H1 (cell line): Measurements from ENCODE around the gene ABI3BP. TPM values are rescaled to one million over a fixed set of nuclear protein-coding genes. Genes with fewer than 3 reads are reported as not detected.

ENCODE experiments used
- CTCF ChIA-PET: fragments of 300-600 bp; sonication (Branson Sonifier 250); formaldehyde crosslinking; loops from one replicate; lab custom pipeline; 2021; ENCODE audit not compliant: partially characterized antibody; lab: Charles Lee
- POLR2A ChIA-PET: fragments of 300-600 bp; sonication (Branson Sonifier 250); formaldehyde crosslinking; loops from one replicate; lab custom pipeline; 2021; ENCODE audit warnings: inconsistent platforms; ENCODE audit not compliant: partially characterized antibody; lab: Charles Lee
- DNase-seq, 2 experiments: peaks; one replicate each; pipeline versions ENCODE4 v3.0.0 to v3.0.0-alpha.2; 2010 to 2022; ENCODE audit warnings: low spot score in 2 of 2, low read depth in 1 of 2, mixed read lengths in 1 of 2
- FAIRE-seq: peaks from 2 replicates; lab custom pipeline; 2011; peaks lifted over from hg19 to GRCh38; lab: Jason Lieb, UNC
- H2AFZ ChIP-seq: 2 replicates; pipeline ENCODE4 v1.8.1; 2012; ENCODE audit warnings: low read length, inconsistent platforms
- H2AK5ac ChIP-seq: 2 replicates; pipeline ENCODE4 v1.6.1; 2013; ENCODE audit warnings: low read depth, low read length
- H2BK120ac ChIP-seq: replicated peaks from 2 replicates; pipeline ENCODE3; 2013; ENCODE audit warnings: low read depth, low read length, inconsistent platforms
- H2BK12ac ChIP-seq: 2 replicates; pipeline ENCODE4 v1.6.1; 2013; ENCODE audit warnings: low read depth, low read length
- H2BK15ac ChIP-seq: 2 replicates; pipeline ENCODE4 v1.6.1; 2013; ENCODE audit warnings: low read length
- H2BK20ac ChIP-seq: 2 replicates; pipeline ENCODE4 v1.6.1; 2013; ENCODE audit warnings: low read length
- H2BK5ac ChIP-seq: 2 replicates; pipeline ENCODE4 v1.6.1; 2013; ENCODE audit warnings: low read depth, low read length
- H3K14ac ChIP-seq: 2 replicates; pipeline ENCODE4 v1.6.1; 2013; ENCODE audit warnings: inconsistent platforms; ENCODE audit not compliant: insufficient read length
- H3K18ac ChIP-seq: 2 replicates; pipeline ENCODE4 v1.6.1; 2013; ENCODE audit warnings: low read length; ENCODE audit errors: extremely low read depth
- H3K23ac ChIP-seq: 2 replicates; pipeline ENCODE4 v1.6.1; 2013; ENCODE audit warnings: inconsistent platforms; ENCODE audit not compliant: insufficient read length
- H3K23me2 ChIP-seq: 2 replicates; pipeline ENCODE4 v1.6.1; 2013; ENCODE audit warnings: low read depth, low read length
- H3K27ac ChIP-seq: 2 replicates; pipeline ENCODE4 v1.6.1; 2011; ENCODE audit warnings: low read depth, low read length, inconsistent platforms
- H3K27me3 ChIP-seq, 4 experiments: replicated peaks in 1 of 4; 1 replicate in 1 of 4; 2 replicates in 3 of 4; pipeline versions ENCODE4 v1.6.1 to v1.8.1; 2011 to 2013; ENCODE audit warnings: low read length in 3 of 4, mild to moderate bottlenecking in 3 of 4, inconsistent platforms in 2 of 4, mixed read lengths in 2 of 4, moderate library complexity in 1 of 4; ENCODE audit not compliant: control insufficient read depth in 3 of 4, insufficient read depth in 3 of 4; ENCODE audit errors: extremely low read depth in 1 of 4
- H3K36me3 ChIP-seq, 4 experiments: 2 replicates each; pipeline versions ENCODE4 v1.6.1 to v1.8.1; 2011 to 2013; ENCODE audit warnings: mild to moderate bottlenecking in 4 of 4, low read length in 3 of 4, moderate library complexity in 2 of 4, control low read depth in 1 of 4, inconsistent platforms in 1 of 4; ENCODE audit not compliant: insufficient read depth in 4 of 4, control insufficient read depth in 2 of 4
- H3K4ac ChIP-seq: replicated peaks from 2 replicates; pipeline ENCODE3; 2013; ENCODE audit warnings: low read length, low read depth, mixed read lengths, inconsistent platforms; ENCODE audit not compliant: insufficient read length
- H3K4me1 ChIP-seq, 4 experiments: replicated peaks in 1 of 4; 1 replicate in 1 of 4; 2 replicates in 3 of 4; pipeline versions ENCODE4 v1.6.1 to v1.8.1; 2011 to 2013; ENCODE audit warnings: low read length in 3 of 4, inconsistent platforms in 2 of 4, mixed read lengths in 1 of 4; ENCODE audit not compliant: insufficient read depth in 4 of 4, control insufficient read depth in 3 of 4
- H3K4me2 ChIP-seq, 2 experiments: 2 replicates each; pipeline versions ENCODE4 v1.6.1 to v1.8.1; 2011 to 2013; ENCODE audit warnings: low read depth in 2 of 2, low read length in 2 of 2, control low read depth in 1 of 2, inconsistent platforms in 1 of 2, mild to moderate bottlenecking in 1 of 2; ENCODE audit not compliant: insufficient read depth in 1 of 2
- H3K4me3 ChIP-seq, 4 experiments: fragments of 200-600, 300-600 bp in 1 of 4; sonication (generic), shearing (Covaris generic), sonication (Bioruptor Twin) in 1 of 4; 2 replicates each; pipeline versions ENCODE4 v1.5.1 to v1.8.1; 2011 to 2016; ENCODE audit warnings: low read length in 4 of 4, low read depth in 3 of 4, control low read depth in 2 of 4, inconsistent platforms in 2 of 4, mild to moderate bottlenecking in 2 of 4, mixed read lengths in 1 of 4, moderate library complexity in 1 of 4; ENCODE audit not compliant: insufficient read depth in 2 of 4; ENCODE audit errors: extremely low read depth in 1 of 4
- H3K56ac ChIP-seq: replicated peaks from 2 replicates; pipeline ENCODE3; 2013; ENCODE audit warnings: low read depth, mild to moderate bottlenecking, mixed read lengths, low read length, inconsistent platforms; ENCODE audit not compliant: insufficient read length
- H3K79me1 ChIP-seq: 2 replicates; pipeline ENCODE4 v1.6.1; 2013; ENCODE audit warnings: low read depth, low read length, control low read depth
- H3K79me2 ChIP-seq, 2 experiments: 2 replicates each; pipeline versions ENCODE4 v1.6.1 to v1.8.1; 2012 to 2013; ENCODE audit warnings: low read length in 2 of 2, mild to moderate bottlenecking in 2 of 2, inconsistent platforms in 1 of 2; ENCODE audit not compliant: insufficient read depth in 2 of 2, control insufficient read depth in 1 of 2
- H3K9ac ChIP-seq, 4 experiments: replicated peaks in 1 of 4; 1 replicate in 1 of 4; 2 replicates in 3 of 4; pipeline versions ENCODE4 v1.6.1 to v1.8.1; 2011 to 2013; ENCODE audit warnings: low read depth in 3 of 4, low read length in 3 of 4, control low read depth in 2 of 4, mild to moderate bottlenecking in 2 of 4, moderate library complexity in 2 of 4, inconsistent platforms in 1 of 4; ENCODE audit errors: extremely low read depth in 1 of 4
- H3K9me3 ChIP-seq, 2 experiments: 2 replicates each; pipeline versions ENCODE4 v1.6.1 to v1.8.1; 2012 to 2013; ENCODE audit warnings: mild to moderate bottlenecking in 2 of 2, moderate library complexity in 2 of 2, control low read depth in 1 of 2, inconsistent platforms in 1 of 2, low read depth in 1 of 2, low read length in 1 of 2, mixed read lengths in 1 of 2; ENCODE audit not compliant: insufficient read depth in 2 of 2
- H4K20me1 ChIP-seq, 2 experiments: replicated peaks in 1 of 2; 2 replicates each; pipeline versions ENCODE3 to v1.8.1; 2011 to 2013; ENCODE audit warnings: inconsistent platforms in 2 of 2, low read length in 2 of 2, mild to moderate bottlenecking in 1 of 2; ENCODE audit not compliant: insufficient read depth in 2 of 2, control insufficient read depth in 1 of 2
- H4K5ac ChIP-seq: 2 replicates; pipeline ENCODE4 v1.6.1; 2013; ENCODE audit warnings: low read length, low read depth, mixed read lengths, inconsistent platforms; ENCODE audit not compliant: insufficient read length
- H4K8ac ChIP-seq: 2 replicates; pipeline ENCODE4 v1.8.0; 2013; ENCODE audit warnings: mild to moderate bottlenecking, moderate library complexity, low read length, inconsistent platforms; ENCODE audit not compliant: insufficient read depth; ENCODE audit errors: extremely low read depth
- H4K91ac ChIP-seq: replicated peaks from 2 replicates; pipeline ENCODE3; 2013; ENCODE audit warnings: low read length, mixed read lengths, inconsistent platforms; ENCODE audit not compliant: insufficient read length
- ASH2L ChIP-seq: fragments of 200-600, 300-600 bp; sonication (generic); IDR thresholded peaks from one replicate; pipeline ENCODE4 v1.7.1; 2017; ENCODE audit warnings: low read length
- BACH1 ChIP-seq: IDR thresholded peaks from 2 replicates; pipeline ENCODE4 v1.6.1; 2012; ENCODE audit warnings: low read length, improper control_type of control experiment
- CTBP2 ChIP-seq: IDR thresholded peaks from 2 replicates; pipeline ENCODE4 v1.7.0; 2011; ENCODE audit warnings: borderline replicate concordance, mild to moderate bottlenecking, moderate library complexity, mixed read lengths, low read length; ENCODE audit not compliant: insufficient read depth, insufficient read length
- E2F6 ChIP-seq: IDR thresholded peaks from 2 replicates; pipeline ENCODE4 v1.6.1; 2012; ENCODE audit warnings: inconsistent platforms
- EZH2 ChIP-seq: fragments of 200-600 bp; sonication (generic); IDR thresholded peaks from 2 replicates; pipeline ENCODE4 v1.7.1; 2012; ENCODE audit warnings: low read depth, mild to moderate bottlenecking, moderate library complexity, low read length, inconsistent platforms; ENCODE audit not compliant: severe bottlenecking
- PHF8 ChIP-seq: fragments of 200-600 bp; sonication (generic); conservative IDR thresholded peaks from 2 replicates; pipeline ENCODE4 v1.7.1; 2012; ENCODE audit warnings: low read depth, mild to moderate bottlenecking, inconsistent platforms, low read length, moderate library complexity
- POLR2A ChIP-seq, 2 experiments: IDR thresholded peaks; 1 replicate in 1 of 2; 2 replicates in 1 of 2; pipeline ENCODE4 v1.6.1; 2011; ENCODE audit warnings: low read depth in 2 of 2, low read length in 2 of 2, mild to moderate bottlenecking in 2 of 2; ENCODE audit errors: control extremely low read depth in 1 of 2
- RNF2 ChIP-seq: fragments of 200-900, 300-1000 bp; sonication (generic); IDR thresholded peaks from 2 replicates; pipeline ENCODE4 v1.7.1; 2016; ENCODE audit warnings: borderline replicate concordance, low read depth, mild to moderate bottlenecking, antibody characterized with exemption, low read length; ENCODE audit not compliant: poor library complexity, severe bottlenecking; ENCODE audit errors: missing control alignments
- SIRT6 ChIP-seq: IDR thresholded peaks from one replicate; pipeline ENCODE4 v1.7.1; 2012; ENCODE audit warnings: low read length, inconsistent platforms
- SP4 ChIP-seq: IDR thresholded peaks from 2 replicates; pipeline ENCODE4 v1.6.1; 2012; ENCODE audit warnings: low read length, inconsistent platforms
- SUZ12 ChIP-seq: fragments of 200-600 bp; sonication (generic); IDR thresholded peaks from 2 replicates; pipeline ENCODE4 v1.6.1; 2012; ENCODE audit warnings: mild to moderate bottlenecking, inconsistent platforms, low read length, moderate library complexity, mixed read lengths
- USF2 ChIP-seq: IDR thresholded peaks from 2 replicates; pipeline ENCODE4 v1.6.1; 2011; ENCODE audit warnings: low read length, improper control_type of control experiment
- YY1 ChIP-seq: IDR thresholded peaks from 2 replicates; pipeline ENCODE4 v1.6.1; 2011; ENCODE audit warnings: low read depth, mild to moderate bottlenecking, low read length
- WGBS, 2 experiments: shearing (Covaris generic) in 1 of 2; methylation state at CpG; one replicate each; pipeline versions ENCODE4 v1.1.6 to v1.1.7; 2013 to 2015; ENCODE audit warnings: low lambda C conversion rate in 2 of 2, mixed read lengths in 2 of 2, inconsistent platforms in 1 of 2, low coverage in 1 of 2, missing lambda C conversion rate in 1 of 2; ENCODE audit not compliant: insufficient replicate concordance in 2 of 2, insufficient coverage in 1 of 2, insufficient read length in 1 of 2; ENCODE audit errors: extremely low coverage in 1 of 2, missing lambda C conversion rate in 1 of 2; 5-methylcytosine and 5-hydroxymethylcytosine counted together
- polyA plus RNA-seq, 7 experiments: library from polyadenylated mRNA; depleted of rRNA in 3 of 7; stranded (reverse) in 5 of 7; unstranded in 2 of 7; fragments of >200 nt in 5 of 7; fragments of 200-250 nt in 2 of 7; gene quantifications; 1 replicate in 5 of 7; 2 replicates in 1 of 7; 4 replicates in 1 of 7; pipeline versions ENCODE4 v1.2.1 to v1.2.3, GENCODE V29; 2011 to 2013; ENCODE audit warnings: missing spikeins in 2 of 7, mixed read lengths in 2 of 7
- total RNA-seq: library from RNA; stranded (reverse); fragmentation: NEBNext Ultra II Directional; extraction: Animal tissue kit (Norgen Biotek cat#: 25700); gene quantifications from 2 replicates; pipeline ENCODE4 v1.2.1, GENCODE V29; 2021

Gene ABI3BP
- total and polyA plus RNA-seq, 2 of the 8 experiments (the other 6 are each of a cell fraction or from before 2014, with no cell fraction given), result 0.08 to 0.32 TPM

- Histone ChIP-seq H3K4me3 (no peak overlapping the region), H2BK15ac (no peak overlapping the region), H3K27ac (no peak overlapping the region), H2BK5ac (no peak overlapping the region), H4K91ac (no peak overlapping the region), H3K14ac (no peak overlapping the region), H3K79me2 (no peaks in the 10 kb centered on the region), H2AK5ac (no peak overlapping the region), H2BK120ac (no peak overlapping the region), H3K9me3 (no peaks in the 10 kb centered on the region), H2BK20ac (no peak overlapping the region), H3K4ac (no peak overlapping the region), H2BK12ac (no peak overlapping the region), H3K4me2 (no peak overlapping the region), H4K20me1 (no peaks in the 10 kb centered on the region), H2AFZ (no peak overlapping the region), H3K56ac (no peak overlapping the region), H3K4me1 (no peaks in the 10 kb centered on the region), H4K8ac (no peak overlapping the region), H3K23ac (no peak overlapping the region), H3K23me2 (no peaks in the 10 kb centered on the region), H3K18ac (no peak overlapping the region), H4K5ac (no peak overlapping the region), H3K27me3 (no peaks in the 10 kb centered on the region), H3K9ac (no peak overlapping the region), H3K36me3 (no peaks in the 10 kb centered on the region), H3K79me1 (no peaks in the 10 kb centered on the region)
- POLR2A ChIA-PET, result interaction anchor here (0.6 kb wide), 1 partner anchor 47 kb away, joined by 3 read pairs; no protein-coding TSS in a partner anchor
- 88% methylated on average over 3 of the region's 3 CpGs; no CpG with 5 or more reads in 1 of the 2 experiments for WGBS, 2 experiments
- CTCF ChIA-PET, result interaction anchor here (0.6 to 5.3 kb wide), 31 partner anchors 8 to 319 kb away, joined by 3 to 43 read pairs (median 4); no protein-coding TSS in a partner anchor
- DNase-seq, result no peak
- no peak for FAIRE-seq
- TF ChIP-seq RNF2 (no peak), PHF8 (no peak), USF2 (no peak), SIRT6 (no peak), ASH2L (no peak), E2F6 (no peak), CTBP2 (no peak), SUZ12 (no peak), EZH2 (no peak), BACH1 (no peak), SP4 (no peak), POLR2A (IDR thresholded peaks at IDR 0.05; ENCODE audit: control extremely low read depth in 1 of 2, low read depth in 2 of 2, low read length in 2 of 2) (no peak), YY1 (no peak)
Measured at GRCh38 chr3:100893108-100893507, 100.1 kb downstream of the ABI3BP start.
